DMS79 (cell line): ENCODE data around the gene BTNL8.

Experiments
- DNase-seq: peaks from one replicate; lab custom pipeline; 2025; lab: John Stamatoyannopoulos, UW

Gene BTNL8

GRCh38 chr5:180898621-180899246 lies at the start of gene BTNL8:
TSS of gene BTNL8 (plus strand) at chr5:180899159. CDS start at chr5:180899311, 152 bp downstream.
- DNase-seq, result no peak

GRCh38 chr5:180849827-180850226 lies 49.1 kb upstream of the BTNL8 start:
- DNase-seq, result no peak

- DNase-seq, result no peak
Measured at GRCh38 chr5:180850434-180851078, 48.4 kb upstream of the BTNL8 start.

- DNase-seq, result no peak
Measured at GRCh38 chr5:180852495-180852894, 46.5 kb upstream of the BTNL8 start.

GRCh38 chr5:180853121-180853847 lies 45.7 kb upstream of the BTNL8 start:
- no peak for DNase-seq

GRCh38 chr5:180853848-180854176 lies 45.1 kb upstream of the BTNL8 start:
- no peak for DNase-seq

- DNase-seq, result no peak
Measured at GRCh38 chr5:180858586-180858985, 40.4 kb upstream of the BTNL8 start.

- peak; percentile 21 for DNase-seq
Measured at GRCh38 chr5:180860273-180860886, 38.6 kb upstream of the BTNL8 start.

- DNase-seq, result peak; percentile 75
Measured at GRCh38 chr5:180860887-180861822, 37.8 kb upstream of the BTNL8 start, which contains the start of gene ZFP62. TSS of gene ZFP62 (minus strand) at chr5:180861276. CDS start at chr5:180861219, 57 bp downstream.

GRCh38 chr5:180862645-180863044 lies 36.3 kb upstream of the BTNL8 start:
- no peak for DNase-seq

GRCh38 chr5:180865981-180866695 lies 32.8 kb upstream of the BTNL8 start:
- DNase-seq, result no peak

GRCh38 chr5:180866985-180867384 lies 32.0 kb upstream of the BTNL8 start:
- DNase-seq, result no peak

- DNase-seq, result peak; percentile 12
Measured at GRCh38 chr5:180868960-180869359, 30.0 kb upstream of the BTNL8 start.

GRCh38 chr5:180869587-180869986 lies 29.4 kb upstream of the BTNL8 start:
- DNase-seq, result no peak

- no peak for DNase-seq
Measured at GRCh38 chr5:180870276-180871068, 28.5 kb upstream of the BTNL8 start.

- DNase-seq, result no peak
Measured at GRCh38 chr5:180872419-180872818, 26.5 kb upstream of the BTNL8 start.

- DNase-seq, result no peak
Measured at GRCh38 chr5:180873615-180874520, 25.1 kb upstream of the BTNL8 start.

GRCh38 chr5:180874804-180875582 lies 24.0 kb upstream of the BTNL8 start:
- no peak for DNase-seq
